K562 (cell line): ENCODE data around the gene ZDHHC3.

Source experiments
- AFF1 ChIP-seq, 2 experiments: fragments of 450-650 bp; IDR thresholded peaks; 2 replicates each; pipeline ENCODE4 v1.6.1; 2018; ENCODE audit warnings: mild to moderate bottlenecking in 2 of 2, low read depth in 1 of 2; ENCODE audit not compliant: partially characterized antibody in 2 of 2
- CC2D1A ChIP-seq: fragments of 450-650 bp; IDR thresholded peaks from 2 replicates; pipeline ENCODE4 v1.6.1; 2017; ENCODE audit warnings: mild to moderate bottlenecking
- CEBPZ ChIP-seq: fragments of 150-350 bp; IDR thresholded peaks from 2 replicates; pipeline ENCODE4 v1.6.1; 2014; ENCODE audit warnings: low read depth, mild to moderate bottlenecking, low read length, borderline replicate concordance
- CTCF ChIP-seq, 3 experiments: IDR thresholded peaks in 2 of 3; conservative IDR thresholded peaks in 1 of 3; 2 replicates each; pipeline ENCODE4 v1.5.1; 2011 to 2012; ENCODE audit warnings: low read length in 3 of 3, mild to moderate bottlenecking in 3 of 3, control low read depth in 2 of 3, improper control_type of control experiment in 1 of 3, inconsistent platforms in 1 of 3, low read depth in 1 of 3, mixed read lengths in 1 of 3, moderate library complexity in 1 of 3; ENCODE audit not compliant: insufficient read depth in 2 of 3
- DNMT1 ChIP-seq: fragments of 450-650 bp; IDR thresholded peaks from 2 replicates; pipeline ENCODE4 v1.6.1; 2016; ENCODE audit warnings: antibody characterized with exemption, mild to moderate bottlenecking
- E2F6 ChIP-seq, 2 experiments: IDR thresholded peaks; 2 replicates each; pipeline ENCODE4 v1.6.1; 2011; ENCODE audit warnings: borderline replicate concordance in 1 of 2, control low read depth in 1 of 2, low read depth in 1 of 2, low read length in 1 of 2, mild to moderate bottlenecking in 1 of 2, mixed read lengths in 1 of 2, moderate library complexity in 1 of 2; ENCODE audit not compliant: insufficient read depth in 1 of 2, insufficient read length in 1 of 2, poor library complexity in 1 of 2, severe bottlenecking in 1 of 2; ENCODE audit errors: extremely low read depth in 1 of 2
- FOXJ3 ChIP-seq: sonication (generic); formaldehyde crosslinking; IDR thresholded peaks from 2 replicates; pipeline ENCODE4 v1.4.0; 2020; ENCODE audit warnings: mild to moderate bottlenecking, missing genetic modification reagents
- FOXP1 ChIP-seq: sonication (generic); formaldehyde crosslinking; IDR thresholded peaks from 2 replicates; pipeline ENCODE4 v1.8.0; 2022; ENCODE audit warnings: mild to moderate bottlenecking, missing genetic modification reagents
- JUND ChIP-seq, 2 experiments: IDR thresholded peaks; 2 replicates in 1 of 2; 3 replicates in 1 of 2; pipeline ENCODE4 v1.6.1; 2011; ENCODE audit warnings: borderline replicate concordance in 2 of 2, low read depth in 2 of 2, low read length in 2 of 2, improper control_type of control experiment in 1 of 2, missing biosample characterization in 1 of 2, missing genetic modification characterization in 1 of 2, missing genetic modification reagents in 1 of 2
- POLR2AphosphoS5 ChIP-seq: IDR thresholded peaks from 2 replicates; pipeline ENCODE4 v1.6.1; 2011; ENCODE audit warnings: mild to moderate bottlenecking, low read depth, low read length, moderate library complexity; ENCODE audit not compliant: control insufficient read depth, insufficient read depth
- TEAD2 ChIP-seq: fragments of 450-650 bp; IDR thresholded peaks from 2 replicates; pipeline ENCODE4 v1.6.1; 2016; ENCODE audit warnings: missing genetic modification characterization, control low read depth, missing compliant biosample characterization
- ZNF274 ChIP-seq: IDR thresholded peaks from 2 replicates; pipeline ENCODE4 v1.6.1; 2011; ENCODE audit warnings: low read depth, mild to moderate bottlenecking, low read length, moderate library complexity, borderline replicate concordance

GRCh38 chr3:44883213-44883955 lies 92.6 kb downstream of the ZDHHC3 start:
- TF ChIP-seq CTCF (IDR thresholded peaks at IDR 0.05 in 2 of 3, conservative IDR thresholded peaks at IDR 0.05 in 1 of 3; ENCODE audit: insufficient read depth in 2 of 3, low read depth in 1 of 3, low read length in 3 of 3) (0 out of 6 replicates have a peak, but pooled peaks of 2 of the 3 experiments have one; percentile 11 to 24), FOXP1 (CRISPR knock-in tag) (no peak), DNMT1 (no peak), E2F6 (IDR thresholded peaks at IDR 0.05; ENCODE audit: borderline replicate concordance in 1 of 2, extremely low read depth in 1 of 2, insufficient read depth in 1 of 2, insufficient read length in 1 of 2, low read depth in 1 of 2, low read length in 1 of 2, poor library complexity in 1 of 2, severe bottlenecking in 1 of 2) (no peak), TEAD2 (no peak), CEBPZ (no peak), POLR2AphosphoS5 (no peak), JUND (IDR thresholded peaks at IDR 0.05; ENCODE audit: borderline replicate concordance, low read depth, low read length) (no peak), JUND (tag; IDR thresholded peaks at IDR 0.05; ENCODE audit: borderline replicate concordance, low read depth, low read length) (no peak), FOXJ3 (CRISPR knock-in tag) (no peak), ZNF274 (no peak), CC2D1A (no peak), AFF1 (IDR thresholded peaks at IDR 0.05; ENCODE audit: low read depth in 1 of 2, partially characterized antibody in 2 of 2) (no peak)
